Activated CD4-positive, alpha-beta T cell treated with anti-CD3 and anti-CD28 coated beads, Interleukin-2, amount 50 U/mL, for 48 hours (primary cell): ENCODE results near the gene DISP3.
"Not testable (repeated sequence)": the region's sequence is repeated elsewhere in the genome, so short reads cannot be mapped to it uniquely, and the experiment has no call there.

ENCODE experiments used
- DNase-seq, 2 experiments: peaks; one replicate each; pipeline ENCODE4 v3.0.0-alpha.2; 2020

Gene DISP3

GRCh38 chr1:11580049-11580448, 101.1 kb downstream of the DISP3 start:
- DNase-seq = not testable (repeated sequence)

GRCh38 chr1:11581445-11581991, 102.6 kb downstream of the DISP3 start:
- DNase-seq = no peak

GRCh38 chr1:11585389-11585788, 106.4 kb downstream of the DISP3 start:
- DNase-seq = no peak
